Thymus (tissue), 11 donors: ENCODE data around the gene TMEM114. TPM values are rescaled to one million over a fixed set of nuclear protein-coding genes. Genes with fewer than 3 reads are reported as not detected.

Source experiments
- DNase-seq, 9 donors: peaks; one replicate each; pipeline ENCODE4 v3.0.0-alpha.2; 2013; ENCODE audit warnings: low spot score in 9 of 9, low read depth in 6 of 9, missing footprints in 1 of 9
- H3K27ac ChIP-seq, 2 donors: one replicate each; pipeline ENCODE4 v1.5.1; 2013; ENCODE audit warnings: control low read depth in 1 of 2, low read depth in 1 of 2, low read length in 1 of 2, mild to moderate bottlenecking in 1 of 2, moderate library complexity in 1 of 2
- H3K27me3 ChIP-seq, 2 donors: one replicate each; pipeline ENCODE4 v1.5.1; 2013; ENCODE audit warnings: low read length in 1 of 2; ENCODE audit not compliant: control insufficient read depth in 2 of 2, insufficient read depth in 1 of 2
- H3K36me3 ChIP-seq, 2 donors: one replicate each; pipeline ENCODE4 v1.5.1; 2013; ENCODE audit warnings: low read length in 1 of 2, mild to moderate bottlenecking in 1 of 2, moderate library complexity in 1 of 2; ENCODE audit not compliant: control insufficient read depth in 2 of 2, insufficient read depth in 2 of 2
- H3K4me1 ChIP-seq, 2 donors: one replicate each; pipeline ENCODE4 v1.5.1; 2013; ENCODE audit warnings: low read length in 2 of 2; ENCODE audit not compliant: control insufficient read depth in 2 of 2, insufficient read depth in 2 of 2
- H3K4me3 ChIP-seq, 2 donors: one replicate each; pipeline ENCODE4 v1.5.1; 2013; ENCODE audit warnings: low read length in 2 of 2, control low read depth in 1 of 2, mild to moderate bottlenecking in 1 of 2
- H3K9me3 ChIP-seq, 2 donors: one replicate each; pipeline ENCODE4 v1.5.1; 2013; ENCODE audit warnings: low read length in 1 of 2, mild to moderate bottlenecking in 1 of 2; ENCODE audit not compliant: control insufficient read depth in 2 of 2, insufficient read depth in 1 of 2
- WGBS: extraction: QIAGEN DNeasy Blood & Tissue Kit; methylation state at CpG from one replicate; pipeline ENCODE4 v1.1.7; 2013; 5-methylcytosine and 5-hydroxymethylcytosine counted together
- polyA plus RNA-seq: library from polyadenylated mRNA; stranded (reverse); fragments of 200-250 nt; gene quantifications from one replicate; pipeline ENCODE4 v1.2.3, GENCODE V29; 2013
- total RNA-seq: library from RNA; stranded (reverse); fragments of 120-200 nt; gene quantifications from one replicate; pipeline ENCODE4 v1.2.4, GENCODE V29; 2013
- donor health status: healthy.

TMEM114 gene
- total and polyA plus RNA-seq, 2 donors, result 0.14 to 0.34 TPM

DNA sequence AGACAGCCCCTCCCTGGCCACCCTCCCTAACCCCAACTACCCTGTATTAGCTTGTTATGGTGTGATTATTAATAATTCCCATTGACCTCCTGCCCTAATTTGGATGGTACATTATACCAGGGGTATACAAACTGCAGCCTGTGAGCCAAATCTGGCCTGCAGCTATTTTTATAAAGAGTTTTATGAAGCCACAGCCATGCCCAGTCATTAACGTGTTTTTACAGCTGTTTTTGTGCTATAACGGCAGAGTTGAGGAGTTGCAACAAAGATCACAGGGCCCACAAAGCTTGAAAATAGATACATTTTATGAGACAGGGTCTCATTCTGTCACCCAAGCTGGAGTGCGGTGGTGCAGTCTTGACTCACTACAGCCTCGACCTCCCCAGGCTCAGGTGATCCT lies 37.1 kb upstream of the TMEM114 start:
- H3K27ac ChIP-seq, result no peak overlapping the region
- WGBS, result 86% methylated on average over 4 of the region's 4 CpGs
- peaks cover 0 to 3% of the 10 kb centered on the region in 2 donors for H3K4me1 ChIP-seq
- DNase-seq, result no peak
- no peak overlapping the region for H3K4me3 ChIP-seq
- no peaks in the 10 kb centered on the region for H3K27me3 ChIP-seq
- no peaks in the 10 kb centered on the region for H3K9me3 ChIP-seq
- H3K36me3 ChIP-seq, result peaks cover 46 to 51% of the 10 kb centered on the region in 2 donors

DNA sequence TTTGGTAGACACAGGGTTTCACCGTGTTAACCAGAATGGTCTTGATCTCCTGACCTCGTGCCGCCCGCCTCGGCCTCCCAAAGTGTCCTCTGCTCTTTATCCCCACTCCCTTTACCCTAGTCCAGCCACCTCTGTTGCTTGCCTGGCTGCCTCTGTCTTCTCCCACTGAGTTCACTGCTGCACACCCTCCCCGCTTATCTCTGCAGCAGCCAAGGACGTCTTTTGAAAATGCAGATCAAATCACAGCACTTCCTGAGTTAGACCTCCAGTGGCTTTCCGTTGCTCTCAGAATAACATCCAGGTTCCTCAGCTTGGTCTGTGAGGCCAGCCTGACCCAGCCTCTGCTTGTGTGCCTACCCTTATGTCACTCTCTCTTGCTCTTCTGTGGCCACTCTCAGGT lies 36.6 kb upstream of the TMEM114 start:
- 98% methylated on average over 8 of the region's 8 CpGs for WGBS
- H3K27me3 ChIP-seq, result no peaks in the 10 kb centered on the region
- H3K4me1 ChIP-seq, result peaks cover 0 to 7% of the 10 kb centered on the region in 2 donors
- no peak overlapping the region for H3K27ac ChIP-seq
- H3K36me3 ChIP-seq, result peaks cover 44 to 47% of the 10 kb centered on the region in 2 donors
- DNase-seq, result no peak
- no peaks in the 10 kb centered on the region for H3K9me3 ChIP-seq
- no peak overlapping the region for H3K4me3 ChIP-seq

DNA sequence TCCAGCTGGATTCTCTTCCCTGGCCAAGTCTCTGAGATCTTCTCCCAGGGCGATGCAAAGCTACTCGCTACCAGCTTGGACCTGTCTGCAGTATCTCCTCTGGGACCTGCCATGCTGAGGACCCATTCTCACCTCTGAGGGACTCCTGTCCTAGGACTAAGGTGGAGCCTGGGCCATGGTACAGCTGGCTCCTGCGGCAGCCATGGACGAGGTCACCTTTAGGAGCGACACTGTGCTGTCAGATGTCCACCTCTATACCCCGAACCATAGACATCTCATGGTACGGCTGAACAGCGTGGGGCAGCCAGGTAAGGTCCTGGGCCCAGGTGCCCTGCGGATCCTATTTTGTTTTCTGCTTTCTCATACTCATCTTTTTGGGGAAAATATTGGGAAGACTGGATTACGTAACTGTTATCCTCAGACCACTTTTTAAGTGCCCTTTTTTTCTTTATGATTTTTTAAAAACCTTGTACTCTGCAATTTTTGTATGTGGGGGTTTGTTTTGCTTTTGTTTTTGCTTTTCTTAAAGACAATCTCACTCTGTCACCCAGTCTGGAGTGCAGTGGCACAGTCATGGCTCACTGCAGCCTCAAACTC lies 35.3 kb upstream of the TMEM114 start:
- H3K27me3 ChIP-seq, result peaks cover 0 to 2% of the 10 kb centered on the region in 2 donors
- H3K36me3 ChIP-seq, result peaks cover 38 to 42% of the 10 kb centered on the region in 2 donors
- WGBS, result 98% methylated on average over 10 of the region's 10 CpGs
- no peaks in the 10 kb centered on the region for H3K9me3 ChIP-seq
- H3K4me3 ChIP-seq, result no peak overlapping the region
- no peak for DNase-seq
- no peak overlapping the region for H3K27ac ChIP-seq
- peaks cover 0 to 7% of the 10 kb centered on the region in 2 donors for H3K4me1 ChIP-seq

DNA sequence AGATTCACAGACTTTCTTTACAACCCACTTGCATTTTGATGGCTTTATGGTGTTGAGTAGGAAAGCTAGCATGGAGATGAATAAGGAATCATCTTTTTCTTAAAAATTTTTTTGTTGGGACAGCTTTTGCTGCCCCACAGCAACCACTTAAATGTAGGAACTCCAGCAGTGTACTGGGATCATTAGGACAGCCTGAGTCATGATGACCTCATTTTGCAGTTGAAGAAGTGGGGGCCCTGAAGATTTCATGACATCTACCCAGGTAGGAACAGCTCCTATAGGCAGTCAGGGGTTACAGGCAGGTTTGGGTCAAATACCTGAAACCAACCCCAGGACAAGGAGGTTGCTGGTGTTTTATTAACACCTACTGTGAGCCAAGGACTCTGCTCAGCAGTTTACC lies 33.3 kb upstream of the TMEM114 start:
- Histone ChIP-seq H3K4me3 (no peak overlapping the region), H3K36me3 (peaks cover 22% of the 10 kb centered on the region in 2 donors), H3K4me1 (peaks cover 0 to 7% of the 10 kb centered on the region in 2 donors), H3K27ac (no peak overlapping the region), H3K9me3 (no peaks in the 10 kb centered on the region), H3K27me3 (peaks cover 2 to 8% of the 10 kb centered on the region in 2 donors)
- DNase-seq, result no peak

DNA sequence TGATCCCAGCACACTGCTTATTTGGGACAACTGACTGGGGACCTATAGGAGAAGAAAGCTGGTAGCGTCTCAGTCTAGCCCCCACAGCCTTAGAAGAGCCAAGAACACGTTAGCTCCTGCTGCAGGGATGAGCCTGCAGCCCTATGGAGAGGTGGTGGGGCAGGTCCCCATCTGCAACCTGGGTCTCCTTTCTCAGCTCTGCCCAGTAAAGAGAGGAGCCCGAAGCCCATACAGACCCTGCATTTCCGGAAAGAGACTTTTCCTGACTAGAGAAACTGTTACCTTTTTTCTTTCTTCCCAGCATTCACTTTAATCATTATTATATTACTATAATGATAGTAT lies 32.0 kb upstream of the TMEM114 start:
- WGBS, result 14% methylated on average over 4 of the region's 4 CpGs
- Histone ChIP-seq H3K4me3 (peak overlapping the region; percentile 80 to 99), H3K9me3 (no peaks in the 10 kb centered on the region), H3K36me3 (peaks cover 10 to 11% of the 10 kb centered on the region in 2 donors), H3K27ac (no peak overlapping the region), H3K27me3 (peaks cover 2 to 11% of the 10 kb centered on the region in 2 donors), H3K4me1 (peaks cover 0 to 7% of the 10 kb centered on the region in 2 donors)
- DNase-seq, result peak in 1 of 9 donors; percentile 10

DNA sequence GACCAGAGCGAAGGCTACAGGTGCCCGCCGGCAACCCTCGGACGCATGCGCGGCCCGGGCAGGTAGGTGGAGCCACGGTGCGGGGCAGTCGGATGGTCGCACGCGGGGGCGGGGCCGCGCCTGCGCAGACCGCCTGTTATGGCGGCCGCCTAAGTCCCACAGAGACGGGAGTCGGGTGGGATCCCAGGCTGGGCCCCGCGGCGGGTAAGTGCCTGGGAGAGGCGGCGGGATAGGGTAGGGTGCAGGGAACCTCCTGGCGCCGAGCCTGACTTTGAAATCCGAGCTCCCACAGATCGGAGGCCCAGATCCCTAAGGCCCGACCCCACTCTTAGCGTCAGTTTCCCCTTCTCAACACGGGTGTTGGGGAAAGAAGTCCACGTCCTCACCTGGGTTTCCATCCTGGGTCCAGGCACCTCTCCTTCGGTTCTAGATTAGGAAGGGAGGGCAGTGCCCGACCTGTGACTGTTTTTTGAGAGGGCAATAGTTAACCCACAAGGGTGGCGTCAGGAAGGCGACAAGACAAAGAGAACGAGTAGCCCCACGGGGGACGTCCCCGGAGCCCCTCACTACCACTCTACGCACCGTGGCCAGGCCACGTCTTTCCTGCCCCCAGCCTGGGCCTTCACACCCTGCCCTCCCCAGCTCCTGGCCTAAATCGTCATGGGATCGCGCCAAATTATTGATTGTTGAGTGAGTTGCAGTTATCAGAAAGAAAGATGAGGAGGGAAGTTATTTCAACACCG lies 31.4 kb upstream of the TMEM114 start, which contains the start of gene METTL22:
METTL22 (plus strand) TSS at position 127 of the 743 bp plus-strand sequence. CDS start 3,968 bp downstream, outside the sequence.
- DNase-seq, result peak; percentile 63 to 93 (median 86)
- Histone ChIP-seq H3K36me3 (peaks cover 5 to 6% of the 10 kb centered on the region in 2 donors), H3K27me3 (peaks cover 2 to 11% of the 10 kb centered on the region in 2 donors), H3K4me3 (peak within 1 kb of the TSS; percentile 80 to 99), H3K4me1 (peaks cover 0 to 7% of the 10 kb centered on the region in 2 donors), H3K9me3 (no peaks in the 10 kb centered on the region), H3K27ac (peak within 1 kb of the TSS; percentile 66 to 67)
- WGBS, result under 1% methylated on average over 51 of the region's 51 CpGs

DNA sequence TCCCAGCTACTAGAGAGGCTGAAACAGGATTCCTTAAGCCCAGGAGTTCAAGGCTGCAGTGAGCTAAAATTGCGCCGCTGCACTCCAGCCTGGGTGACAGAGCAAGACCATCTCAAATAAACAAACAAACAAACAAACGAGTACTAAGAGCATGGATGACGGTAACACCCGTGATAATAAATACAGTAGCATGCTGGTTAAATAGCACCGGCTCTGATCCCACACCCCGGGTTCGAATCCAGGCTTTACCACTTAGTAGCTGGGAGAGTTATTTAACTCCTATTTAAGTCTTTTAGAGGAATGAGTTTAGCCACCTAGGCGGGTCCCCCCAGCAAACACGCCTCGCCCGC lies 30.9 kb upstream of the TMEM114 start:
- no peak for DNase-seq
- Histone ChIP-seq H3K27ac (no peak overlapping the region), H3K36me3 (peaks cover 5% of the 10 kb centered on the region in 2 donors), H3K9me3 (no peaks in the 10 kb centered on the region), H3K27me3 (peaks cover 2 to 11% of the 10 kb centered on the region in 2 donors), H3K4me3 (peak overlapping the region; percentile 80 to 99), H3K4me1 (peaks cover 0 to 7% of the 10 kb centered on the region in 2 donors)
- 20% methylated on average over 12 of the region's 12 CpGs for WGBS

DNA sequence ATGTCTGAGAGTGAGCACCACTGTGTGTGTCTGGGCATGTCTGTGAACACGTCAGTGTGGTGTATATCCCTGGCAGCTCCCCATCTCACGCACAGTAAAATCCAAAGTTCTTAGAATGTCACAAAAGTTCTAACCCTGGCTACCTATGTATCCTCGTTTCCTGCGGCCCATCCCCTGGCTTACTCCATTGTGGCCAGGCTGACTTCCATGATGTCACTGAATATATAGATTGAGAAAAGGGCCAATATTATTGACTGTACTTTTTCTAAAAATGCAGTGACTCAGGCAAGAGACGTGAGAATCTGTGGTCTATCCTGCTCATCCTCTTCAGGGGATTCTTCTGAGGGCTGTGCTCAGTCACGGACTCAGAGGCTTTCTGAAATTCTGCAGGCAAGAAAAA lies 30.2 kb upstream of the TMEM114 start:
- WGBS, result 82% methylated on average over 6 of the region's 6 CpGs
- Histone ChIP-seq H3K27ac (no peak overlapping the region), H3K4me1 (peaks cover 0 to 7% of the 10 kb centered on the region in 2 donors)

DNA sequence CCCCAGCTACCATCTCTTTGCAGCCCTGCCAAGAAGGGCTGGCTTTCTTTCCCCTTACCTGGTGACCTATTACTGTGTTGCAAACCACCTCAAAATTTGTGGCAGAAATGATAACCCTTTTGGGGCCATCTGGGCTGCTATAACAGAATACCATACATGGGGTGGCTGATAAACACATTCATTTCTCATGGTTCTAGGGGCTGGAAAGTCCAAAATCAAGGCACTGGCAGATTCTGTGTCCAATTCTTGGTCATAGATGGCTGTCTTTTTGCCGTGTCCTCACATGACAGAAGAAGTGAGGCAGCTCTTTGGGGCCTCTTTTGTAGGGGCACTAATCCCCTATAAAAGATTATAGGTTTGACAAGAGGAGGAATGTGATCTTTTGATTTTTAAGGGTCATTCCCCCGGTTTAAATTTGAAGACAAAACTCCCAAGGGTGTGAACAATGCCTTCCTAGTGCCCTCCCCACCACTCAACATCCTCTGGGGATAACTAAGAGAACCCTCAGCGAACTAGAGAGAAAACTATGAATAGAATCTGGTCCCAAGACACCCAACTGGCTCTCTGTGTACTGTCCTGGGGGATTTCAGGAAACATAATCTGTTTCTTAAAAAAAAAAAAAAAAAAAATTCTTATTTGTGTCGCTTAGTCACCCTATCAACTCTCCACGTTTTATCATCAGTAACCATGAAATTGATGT lies 29.5 kb upstream of the TMEM114 start:
- 87% methylated on average over 5 of the region's 5 CpGs for WGBS
- no peak overlapping the region for H3K27ac ChIP-seq
- H3K9me3 ChIP-seq, result no peaks in the 10 kb centered on the region
- no peak for DNase-seq
- H3K4me3 ChIP-seq, result no peak overlapping the region
- H3K27me3 ChIP-seq, result peaks cover 2 to 11% of the 10 kb centered on the region in 2 donors
- H3K4me1 ChIP-seq, result peaks cover 0 to 7% of the 10 kb centered on the region in 2 donors
- H3K36me3 ChIP-seq, result no peaks in the 10 kb centered on the region

More for the DNA sequence above, 30.2 kb upstream of the TMEM114 start:
- Histone ChIP-seq H3K9me3 (no peaks in the 10 kb centered on the region), H3K36me3 (peaks cover 0 to 2% of the 10 kb centered on the region in 2 donors), H3K4me3 (no peak overlapping the region), H3K27me3 (peaks cover 2 to 11% of the 10 kb centered on the region in 2 donors)
- no peak for DNase-seq
